ENCODE measurements around the gene ADAM33. TPM values are rescaled to one million over a fixed set of nuclear protein-coding genes. Genes with fewer than 3 reads are reported as not detected.

Gene ADAM33
- total RNA-seq, 3 donors from 2014 or later = 6.4 to 86.6 (median 9.7) TPM

DNA sequence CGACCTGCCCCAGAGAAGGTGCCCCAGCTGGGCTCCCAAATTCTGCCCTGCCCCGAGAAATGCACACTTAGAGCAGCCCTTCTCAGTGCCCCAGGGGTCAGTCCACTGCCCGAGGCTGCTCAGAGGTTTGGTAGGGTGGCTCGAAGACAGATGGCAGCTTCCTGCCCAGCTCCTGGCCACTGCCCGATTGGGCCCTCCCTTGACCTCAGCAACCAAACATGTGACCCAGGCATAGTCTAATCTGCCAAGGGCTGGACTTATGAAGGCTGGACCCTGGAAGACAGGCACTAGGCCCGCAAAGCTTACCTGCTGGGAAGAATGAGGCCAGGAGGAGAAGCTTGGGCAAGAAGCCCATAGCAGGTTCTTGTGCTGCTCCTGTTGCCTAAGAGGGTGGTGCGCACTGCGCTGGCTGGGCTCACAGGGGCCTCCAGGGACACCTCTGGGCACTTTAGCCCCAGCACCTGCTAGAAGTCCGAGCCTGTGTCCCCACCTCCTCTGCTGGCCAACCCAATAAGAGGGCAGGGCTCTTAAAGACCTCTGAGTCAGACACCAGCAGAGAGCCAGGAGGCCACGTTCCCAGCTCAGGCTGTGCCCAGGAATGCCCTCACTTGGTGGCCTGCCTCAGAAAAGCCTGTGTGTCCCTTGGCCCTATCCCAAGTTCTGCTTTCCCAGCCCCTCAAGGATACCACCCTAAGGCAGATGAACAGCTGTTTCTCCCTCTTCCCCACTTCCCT, 25.1 kb upstream of the ADAM33 start:
- Histone ChIP-seq H3K9me3 (no peaks in the 10 kb centered on the region), H3K4me1 (ENCODE audit: low read depth) (no peaks in the 10 kb centered on the region), H3K4me3 (no peak overlapping the region), H3K36me3 (ENCODE audit: low read depth) (no peaks in the 10 kb centered on the region)
- no peak for DNase-seq
- TF ChIP-seq, protein P1, sequence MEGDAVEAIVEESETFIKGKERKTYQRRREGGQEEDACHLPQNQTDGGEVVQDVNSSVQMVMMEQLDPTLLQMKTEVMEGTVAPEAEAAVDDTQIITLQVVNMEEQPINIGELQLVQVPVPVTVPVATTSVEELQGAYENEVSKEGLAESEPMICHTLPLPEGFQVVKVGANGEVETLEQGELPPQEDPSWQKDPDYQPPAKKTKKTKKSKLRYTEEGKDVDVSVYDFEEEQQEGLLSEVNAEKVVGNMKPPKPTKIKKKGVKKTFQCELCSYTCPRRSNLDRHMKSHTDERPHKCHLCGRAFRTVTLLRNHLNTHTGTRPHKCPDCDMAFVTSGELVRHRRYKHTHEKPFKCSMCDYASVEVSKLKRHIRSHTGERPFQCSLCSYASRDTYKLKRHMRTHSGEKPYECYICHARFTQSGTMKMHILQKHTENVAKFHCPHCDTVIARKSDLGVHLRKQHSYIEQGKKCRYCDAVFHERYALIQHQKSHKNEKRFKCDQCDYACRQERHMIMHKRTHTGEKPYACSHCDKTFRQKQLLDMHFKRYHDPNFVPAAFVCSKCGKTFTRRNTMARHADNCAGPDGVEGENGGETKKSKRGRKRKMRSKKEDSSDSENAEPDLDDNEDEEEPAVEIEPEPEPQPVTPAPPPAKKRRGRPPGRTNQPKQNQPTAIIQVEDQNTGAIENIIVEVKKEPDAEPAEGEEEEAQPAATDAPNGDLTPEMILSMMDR (IDR thresholded peaks at IDR 0.05) = no peak
- ATAC-seq = no peak
- intact Hi-C loops (cut with DNase I, micrococcal nuclease) = no loop called here

DNA sequence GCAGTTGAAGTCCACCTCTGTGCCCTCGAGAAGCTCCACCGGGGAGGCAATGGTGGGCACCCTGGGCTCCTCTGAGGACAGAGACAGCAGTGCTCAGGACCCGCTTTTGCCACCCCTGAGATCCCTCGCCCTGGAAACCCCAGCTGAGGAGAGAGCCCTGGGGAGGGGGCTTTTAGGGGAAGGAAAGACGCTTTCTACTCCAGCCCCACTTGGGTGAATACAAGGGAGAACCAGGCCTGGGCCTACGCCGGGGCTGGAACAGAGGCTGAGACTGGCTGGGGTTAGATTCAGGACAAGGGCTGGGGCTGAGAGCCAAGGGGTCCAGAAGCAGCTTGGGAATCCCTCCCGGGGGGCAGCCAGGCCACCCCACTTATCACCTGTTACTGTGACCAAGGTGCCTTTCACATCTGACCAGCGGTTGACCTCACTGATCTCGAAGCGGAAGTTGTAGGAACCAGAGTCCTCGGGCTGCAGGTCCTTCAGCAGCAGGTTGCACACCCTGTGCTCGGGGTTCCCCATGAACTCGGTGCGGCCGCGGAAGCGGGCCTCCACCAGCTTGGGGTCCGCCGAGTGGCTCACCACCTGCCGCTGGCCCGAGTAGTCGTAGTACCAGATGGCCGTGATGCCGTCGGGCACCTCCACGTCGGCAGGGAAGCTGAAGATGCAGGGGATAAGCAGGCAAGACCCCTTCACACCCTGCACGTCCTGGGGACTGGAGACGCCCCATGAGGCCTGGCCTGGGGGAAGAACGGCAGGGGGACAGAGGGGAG, 24.3 kb upstream of the ADAM33 start:
- intact Hi-C loops (cut with DNase I, micrococcal nuclease) = no loop called here
- Histone ChIP-seq H3K9me3 (no peaks in the 10 kb centered on the region), H3K4me3 (no peak overlapping the region), H3K36me3 (ENCODE audit: low read depth) (no peaks in the 10 kb centered on the region), H3K4me1 (ENCODE audit: low read depth) (no peaks in the 10 kb centered on the region)
- ATAC-seq (no peak), DNase-seq (no peak)
- TF ChIP-seq, protein P1 (IDR thresholded peaks at IDR 0.05) = no peak

DNA sequence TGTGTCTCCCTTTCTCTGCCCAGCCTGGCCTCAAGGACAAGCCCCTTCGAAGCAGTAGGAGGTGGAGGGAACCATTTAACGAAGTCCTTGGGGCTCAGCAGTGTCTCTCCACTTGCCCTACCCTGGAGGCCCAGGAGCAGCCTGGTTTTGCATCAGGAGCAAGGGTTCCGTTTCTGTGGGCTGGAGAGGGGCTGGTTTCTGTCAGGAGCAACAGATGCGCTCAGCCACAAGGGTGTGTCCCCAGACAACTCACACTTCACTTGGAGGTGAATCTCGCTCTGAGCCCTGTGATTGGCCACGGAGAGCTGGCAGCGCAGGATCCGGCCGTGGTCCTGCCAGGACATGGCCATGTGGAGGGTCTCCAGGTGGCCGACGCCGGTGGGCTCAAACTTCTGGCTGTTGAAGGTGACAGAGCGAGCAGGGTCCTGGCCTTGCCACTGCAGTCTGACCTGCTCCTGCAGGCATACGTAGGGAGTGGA, 23.7 kb upstream of the ADAM33 start:
- no peak for DNase-seq
- TF ChIP-seq, protein P1 (IDR thresholded peaks at IDR 0.05) = no peak
- intact Hi-C loops (cut with DNase I, micrococcal nuclease) = no loop called here
- Histone ChIP-seq H3K4me3 (no peak overlapping the region), H3K9me3 (no peaks in the 10 kb centered on the region), H3K4me1 (ENCODE audit: low read depth) (no peaks in the 10 kb centered on the region), H3K36me3 (ENCODE audit: low read depth) (no peaks in the 10 kb centered on the region)
- no peak for ATAC-seq

DNA sequence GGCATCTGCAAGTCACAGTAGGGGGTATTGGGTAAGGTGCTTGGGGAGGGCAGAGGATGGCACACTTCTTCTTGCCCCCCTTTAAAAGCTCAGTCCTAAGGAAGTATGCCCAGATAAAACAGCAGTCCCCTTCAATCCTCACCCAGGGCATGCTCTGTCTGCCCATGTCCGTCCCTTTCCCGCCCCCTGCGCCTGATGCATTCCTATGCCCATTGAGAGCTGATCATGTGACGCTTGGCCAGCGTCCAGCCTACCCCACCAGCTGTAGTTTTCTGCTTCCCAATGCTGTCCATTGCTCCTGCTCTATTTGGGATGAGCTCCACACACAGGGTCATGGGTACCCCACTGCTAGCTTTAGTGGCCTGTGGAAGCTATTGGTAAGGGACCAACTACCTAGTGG, 22.3 kb upstream of the ADAM33 start:
- no peaks in the 10 kb centered on the region for H3K9me3 ChIP-seq
- intact Hi-C loops (cut with DNase I, micrococcal nuclease) = no loop called here
- DNase-seq (no peak), ATAC-seq (no peak)
- H3K36me3 ChIP-seq (ENCODE audit: low read depth) = no peaks in the 10 kb centered on the region
- H3K4me1 ChIP-seq (ENCODE audit: low read depth) = no peaks in the 10 kb centered on the region
- H3K4me3 ChIP-seq = no peak overlapping the region
- TF ChIP-seq, protein P1 (IDR thresholded peaks at IDR 0.05) = no peak

DNA sequence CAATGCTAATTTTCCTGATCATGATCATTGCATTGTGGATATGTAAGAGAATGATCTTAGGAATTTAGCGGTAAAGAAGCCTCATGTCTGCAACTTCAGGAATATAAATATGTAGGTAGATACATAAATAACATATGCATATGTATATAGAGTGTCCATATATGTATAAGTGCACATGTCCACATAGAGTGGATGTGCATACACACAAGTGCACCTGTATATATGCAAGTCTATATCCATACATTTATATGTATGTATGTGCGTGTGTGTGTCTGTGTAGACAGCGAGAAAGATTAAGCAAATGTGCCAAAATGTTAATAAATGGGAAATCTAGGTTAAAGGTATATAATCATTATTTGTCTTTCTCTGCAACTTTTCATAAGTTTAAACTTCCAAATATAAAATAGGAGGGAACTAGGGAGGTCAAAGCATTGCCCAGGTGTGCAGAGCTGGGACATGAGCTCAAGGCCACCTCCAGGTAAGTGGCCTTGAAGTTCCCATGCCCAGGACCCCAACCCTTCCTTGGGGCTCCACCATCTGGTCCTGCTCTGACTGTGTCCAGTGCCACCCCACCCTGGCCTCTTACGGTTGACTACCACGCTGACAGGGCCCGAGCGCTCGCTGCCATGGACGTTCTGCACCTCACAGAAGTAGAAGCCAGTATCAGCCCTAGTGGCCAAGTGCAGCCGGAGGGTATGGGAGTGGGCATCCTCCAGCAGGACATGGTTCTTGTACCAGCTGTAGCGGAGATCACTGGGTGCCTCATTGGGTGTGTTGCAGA, 21.0 kb upstream of the ADAM33 start:
- Histone ChIP-seq H3K9me3 (no peaks in the 10 kb centered on the region), H3K4me3 (no peak overlapping the region), H3K4me1 (ENCODE audit: low read depth) (no peaks in the 10 kb centered on the region), H3K36me3 (ENCODE audit: low read depth) (no peaks in the 10 kb centered on the region)
- TF ChIP-seq, protein P1 (IDR thresholded peaks at IDR 0.05) = no peak
- DNase-seq (no peak), ATAC-seq (no peak)
- intact Hi-C loops (cut with DNase I, micrococcal nuclease) = no loop called here
